ENCODE data around the gene SRRM4.

DNA sequence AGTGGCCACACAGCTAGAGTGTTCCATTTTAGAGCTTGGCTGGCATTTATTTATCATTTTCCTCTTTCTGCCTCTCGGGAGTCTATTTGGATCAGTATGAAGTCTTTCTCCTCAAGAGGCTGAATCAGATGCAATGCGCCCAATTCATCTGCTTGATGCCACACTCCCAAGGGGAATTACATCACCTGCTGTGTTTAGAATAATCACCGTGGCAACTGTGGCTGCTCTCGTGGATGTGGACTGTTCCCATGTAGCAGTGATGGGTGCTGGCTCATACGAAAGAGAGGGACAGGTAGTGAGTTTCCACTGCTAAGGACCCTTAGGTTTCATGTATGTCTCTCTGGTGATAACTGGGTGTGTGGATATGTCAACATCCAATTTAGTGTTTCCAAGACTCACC lies 70.7 kb downstream of the SRRM4 start:
- TF ChIP-seq CTCF (IDR thresholded peaks at IDR 0.05) (no peak), POLR2AphosphoS5 (IDR thresholded peaks at IDR 0.05) (no peak), POLR2A (IDR thresholded peaks at IDR 0.05) (no peak)
